AG08395 (cell line): ENCODE measurements around the gene ADAMTS16.

Experiments
- DNase-seq: peaks from one replicate; pipeline ENCODE4 v3.0.0; 2012; ENCODE audit warnings: mixed read lengths, low spot score

Gene ADAMTS16

GRCh38 chr5:5141625-5142525 is 1.7 kb downstream of the ADAMTS16 start:
- peak; percentile 42 for DNase-seq

- DNase-seq: no peak
Observed at GRCh38 chr5:5144441-5144840, 4.3 kb downstream of the ADAMTS16 start.

DNA sequence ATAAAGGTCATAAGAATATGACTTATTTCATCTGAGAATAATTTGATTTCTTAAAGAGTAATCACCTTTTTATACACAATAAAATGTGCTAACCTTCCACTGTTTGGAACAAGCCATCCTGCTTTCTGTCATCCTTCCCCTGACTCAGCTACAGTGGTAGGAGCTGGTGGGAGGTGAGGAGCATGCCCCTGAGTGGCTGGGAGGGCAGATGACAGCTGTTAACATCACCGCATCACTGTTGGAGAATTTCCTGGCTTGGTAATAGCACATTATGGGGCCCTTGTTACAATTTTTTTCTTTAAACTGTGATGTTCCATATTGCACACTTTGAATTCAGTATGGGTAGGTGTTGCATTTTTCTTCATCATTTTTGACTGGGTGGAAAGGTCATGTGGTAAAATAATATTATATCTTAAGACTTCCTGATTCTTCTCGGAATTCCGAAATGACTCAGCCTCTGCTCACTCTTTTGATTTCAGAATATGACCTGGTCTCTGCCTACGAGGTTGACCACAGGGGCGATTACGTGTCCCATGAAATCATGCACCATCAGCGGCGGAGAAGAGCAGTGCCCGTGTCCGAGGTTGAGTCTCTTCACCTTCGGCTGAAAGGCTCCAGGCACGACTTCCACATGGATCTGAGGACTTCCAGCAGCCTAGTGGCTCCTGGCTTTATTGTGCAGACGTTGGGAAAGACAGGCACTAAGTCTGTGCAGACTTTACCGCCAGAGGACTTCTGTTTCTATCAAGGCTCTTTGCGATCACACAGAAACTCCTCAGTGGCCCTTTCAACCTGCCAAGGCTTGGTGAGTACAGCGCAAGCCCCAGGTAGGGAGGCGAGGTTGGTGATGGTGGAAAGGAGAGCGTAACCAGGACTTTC is 5.8 kb downstream of the ADAMTS16 start:
- DNase-seq: no peak

GRCh38 chr5:5146530-5147160 is 6.5 kb downstream of the ADAMTS16 start:
- DNase-seq: no peak

DNA sequence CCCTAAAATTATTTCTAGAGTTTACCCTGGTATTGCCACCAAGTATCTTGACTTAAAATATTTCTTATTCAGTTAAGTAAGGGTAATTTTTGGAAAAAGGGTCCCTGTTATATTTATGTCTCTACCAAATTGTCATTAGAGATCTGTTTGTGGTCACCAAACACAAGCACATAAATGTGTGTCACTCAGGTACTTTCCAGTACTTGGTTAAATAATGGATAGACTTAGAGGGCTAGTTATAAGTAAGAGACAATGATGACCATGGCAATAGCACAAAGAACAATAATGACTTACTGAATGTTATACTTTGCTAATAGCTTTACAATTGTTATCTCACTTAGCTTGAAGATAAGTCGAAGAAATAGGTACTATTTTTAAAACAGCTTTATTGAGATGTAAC is 9.0 kb downstream of the ADAMTS16 start:
- no peak for DNase-seq

DNA sequence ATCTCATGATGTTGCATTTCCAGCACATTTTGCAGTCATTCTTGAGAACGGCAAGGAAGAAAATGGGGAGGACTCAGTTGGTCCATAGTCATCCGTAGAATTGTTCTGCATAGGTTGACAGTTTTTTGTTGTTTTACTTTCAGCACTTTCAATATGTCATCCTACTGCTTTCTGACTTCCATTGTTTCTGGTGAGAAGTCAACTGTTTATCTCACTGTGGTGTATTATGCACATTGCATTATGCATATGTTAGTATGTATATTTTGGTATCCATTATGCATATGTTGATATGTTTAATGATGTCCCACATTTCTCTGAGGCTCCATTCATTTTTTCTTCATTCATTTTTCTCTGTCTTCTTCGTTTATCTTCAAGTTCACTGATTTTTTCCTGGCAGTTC is 10.5 kb downstream of the ADAMTS16 start:
- no peak for DNase-seq

DNA sequence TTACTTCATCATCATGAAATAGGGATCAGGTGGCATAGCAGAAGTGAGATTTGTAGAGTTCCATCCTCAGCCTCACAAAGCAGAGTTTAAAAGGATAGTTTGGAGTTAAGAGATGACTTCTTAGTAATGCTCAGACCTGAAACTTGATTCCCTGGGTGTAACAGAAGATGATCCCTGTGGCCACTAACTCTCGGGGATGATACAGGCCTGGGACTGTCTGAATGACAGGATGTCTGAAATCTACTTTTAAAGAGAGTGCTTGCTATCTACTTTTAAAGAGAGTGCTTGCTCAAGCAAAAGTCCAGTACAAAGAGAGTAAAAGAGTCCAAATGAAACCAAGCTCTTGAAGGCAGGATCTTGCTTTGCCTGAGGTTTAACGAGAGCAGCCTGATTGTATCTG is 14.6 kb downstream of the ADAMTS16 start:
- no peak for DNase-seq

DNA sequence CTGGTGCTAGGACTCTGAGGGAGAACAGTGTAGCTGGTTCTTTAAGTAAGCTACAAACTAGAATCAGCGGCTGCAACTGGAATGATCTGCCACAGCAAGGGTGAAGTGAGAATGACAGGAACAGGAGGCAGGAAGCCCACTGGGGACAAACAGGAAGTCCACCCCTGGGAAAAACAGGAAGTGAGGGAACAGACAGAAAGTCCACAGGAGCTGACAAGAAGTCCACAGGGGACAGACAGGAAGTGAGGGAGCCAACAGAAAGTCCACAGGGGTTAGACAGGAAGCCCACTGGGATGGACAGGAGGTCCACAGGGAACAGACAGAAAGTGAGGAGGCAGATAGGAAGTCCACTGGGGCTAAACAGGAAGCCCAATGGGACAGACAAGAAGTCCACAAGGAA is 15.5 kb downstream of the ADAMTS16 start:
- no peak for DNase-seq

DNA sequence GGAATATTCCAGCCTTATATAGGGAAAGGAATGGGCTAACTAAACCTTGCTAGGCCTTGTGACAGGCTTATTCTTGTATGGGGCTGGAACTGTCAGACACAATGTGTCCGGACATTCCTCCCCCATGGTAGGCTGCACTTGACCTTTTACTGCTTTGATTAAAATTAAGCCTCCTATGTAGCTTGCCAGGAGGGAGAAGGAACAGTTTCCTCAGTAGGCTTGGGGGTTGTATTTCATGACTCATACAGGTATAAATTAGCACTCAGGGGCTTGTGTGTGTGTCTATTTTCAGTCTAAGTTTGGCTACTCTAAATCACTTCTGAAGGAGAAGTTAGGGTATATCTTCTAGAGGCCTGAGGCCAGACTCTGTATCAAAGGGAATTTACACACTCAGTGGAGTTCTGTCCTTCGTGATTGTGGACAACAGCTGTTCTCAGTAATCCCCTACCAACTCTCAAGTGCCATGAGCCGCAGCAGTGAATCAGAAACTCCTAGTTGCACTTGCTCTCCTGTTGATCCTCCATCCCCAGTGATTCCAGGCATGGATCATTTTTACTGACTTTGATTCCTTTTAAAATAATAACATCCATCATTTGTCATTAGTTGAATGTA is 16.4 kb downstream of the ADAMTS16 start:
- DNase-seq: no peak

DNA sequence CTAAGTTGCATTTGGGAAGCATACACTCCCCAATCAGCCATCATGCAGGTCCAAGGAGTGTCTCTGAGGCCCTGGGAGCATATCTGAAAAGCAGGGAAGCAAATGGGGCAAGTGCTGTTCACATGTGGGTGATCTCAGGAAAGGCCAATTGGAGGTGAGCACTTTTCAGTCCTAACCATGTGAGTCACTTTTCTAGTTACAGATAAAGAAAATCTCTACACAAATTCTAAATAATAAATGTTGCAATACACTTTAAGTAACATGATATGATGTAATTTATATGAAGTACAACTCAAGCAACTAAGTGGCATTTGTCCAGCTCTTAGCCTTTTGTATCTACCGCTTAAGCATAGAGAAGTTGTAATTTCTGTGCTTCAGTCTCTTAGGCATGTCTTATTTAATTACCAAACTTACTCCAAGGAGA is 18.4 kb downstream of the ADAMTS16 start:
- DNase-seq: no peak

- DNase-seq: no peak
Observed at GRCh38 chr5:5159282-5160103, 19.4 kb downstream of the ADAMTS16 start.

- DNase-seq: no peak
Observed at GRCh38 chr5:5164163-5164562, 24.0 kb downstream of the ADAMTS16 start.

DNA sequence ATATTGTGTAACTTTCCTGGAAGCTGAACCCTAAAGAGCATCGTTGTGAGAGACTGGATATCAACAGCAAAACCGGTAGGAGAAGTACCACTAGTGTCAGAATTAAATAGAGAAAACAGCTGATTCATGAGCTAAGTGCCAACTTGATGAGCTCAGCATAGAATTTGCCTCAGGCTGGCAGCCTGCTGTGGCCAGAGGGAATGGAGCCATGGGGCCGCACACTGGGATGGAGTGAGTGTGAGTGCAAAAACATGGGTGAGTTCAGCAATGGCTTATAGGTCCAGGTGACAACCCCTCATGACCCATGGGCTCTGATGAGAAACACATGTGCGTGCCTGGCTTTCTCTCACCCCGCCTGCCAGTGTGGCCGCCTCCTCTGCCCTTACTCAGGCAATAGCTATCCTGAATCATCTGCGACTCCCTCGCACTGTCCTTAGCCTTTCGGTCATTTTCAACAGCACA is 25.4 kb downstream of the ADAMTS16 start:
- DNase-seq: no peak

GRCh38 chr5:5169466-5169865 is 29.3 kb downstream of the ADAMTS16 start:
- no peak for DNase-seq

- no peak for DNase-seq
Observed at GRCh38 chr5:5178136-5178535, 38.0 kb downstream of the ADAMTS16 start.

- DNase-seq: no peak
Observed at GRCh38 chr5:5178580-5178979, 38.5 kb downstream of the ADAMTS16 start.

- DNase-seq: no peak
Observed at GRCh38 chr5:5179079-5179478, 38.9 kb downstream of the ADAMTS16 start.

DNA sequence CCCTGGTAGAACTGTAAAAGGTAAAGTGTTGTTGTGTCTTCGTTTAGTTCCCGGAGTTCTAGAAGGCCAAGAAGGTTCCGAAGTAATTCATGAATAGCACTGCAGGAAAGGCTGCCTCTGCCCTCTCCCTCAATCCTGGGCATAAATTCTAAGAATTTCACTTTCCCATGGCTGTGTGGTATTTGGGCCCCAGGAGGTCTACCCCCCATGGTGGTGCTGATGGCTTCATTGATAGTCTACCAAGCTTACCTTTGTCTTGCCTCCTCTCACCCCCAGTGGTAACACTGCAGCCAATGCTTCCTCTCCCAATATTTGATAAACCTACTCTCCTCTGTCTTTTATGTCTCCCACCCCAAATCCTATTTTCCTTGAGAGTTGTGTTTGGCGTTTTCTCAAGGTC is 39.5 kb downstream of the ADAMTS16 start:
- DNase-seq: no peak

GRCh38 chr5:5181650-5182324 is 41.7 kb downstream of the ADAMTS16 start:
- no peak for DNase-seq

GRCh38 chr5:5182508-5183188 is 42.5 kb downstream of the ADAMTS16 start:
- DNase-seq: no peak
